ENCODE results near the gene PDLIM5. TPM values are rescaled to one million over a fixed set of nuclear protein-coding genes. Genes with fewer than 3 reads are reported as not detected.
"Not testable (repeated sequence)": the region's sequence is repeated elsewhere in the genome, so short reads cannot be mapped to it uniquely, and the experiment has no call there.

PDLIM5 gene
- total and polyA plus RNA-seq, 4 donors, result 20.4 to 93.4 (median 59.8) TPM

- TF ChIP-seq CTCF (IDR thresholded peaks at IDR 0.05; ENCODE audit: control extremely low read depth, extremely low read depth), result no peak
- no peaks in the 10 kb centered on the region for H3K9me3 ChIP-seq (ENCODE audit: control insufficient read depth in 4 of 4, insufficient read depth in 3 of 4, low read length in 3 of 4)
- H3K4me3 ChIP-seq, result no peak overlapping the region
- no peaks in the 10 kb centered on the region for H3K4me1 ChIP-seq (ENCODE audit: control insufficient read depth in 5 of 5, insufficient read depth in 5 of 5, low read length in 5 of 5)
- 71 to 84% methylated on average over 3 of the region's 3 CpGs for WGBS, 2 donors
- peaks cover 0 to 18% (median 2%) of the 10 kb centered on the region in 4 donors for H3K36me3 ChIP-seq (ENCODE audit: control insufficient read depth in 4 of 4, insufficient read depth in 4 of 4, low read length in 4 of 4)
- DNase-seq (no peak), ATAC-seq (ENCODE audit: insufficient read depth, low FRiP score) (no peak)
- no peak overlapping the region for H3K9ac ChIP-seq (ENCODE audit: insufficient read depth in 1 of 2, low read length in 2 of 2)
- H3K27ac ChIP-seq (ENCODE audit: low read depth in 1 of 2, low read length in 1 of 2), result no peak overlapping the region
- no peaks in the 10 kb centered on the region for H3K27me3 ChIP-seq (ENCODE audit: control insufficient read depth in 3 of 3, insufficient read depth in 3 of 3, low read length in 2 of 3)
Measured at GRCh38 chr4:94623126-94623911, 171.6 kb downstream of the PDLIM5 start.

- no peak for ATAC-seq (ENCODE audit: insufficient read depth, low FRiP score)
- 96 to 99% methylated on average over 3 of the region's 3 CpGs for WGBS, 2 donors
- TF ChIP-seq CTCF (IDR thresholded peaks at IDR 0.05; ENCODE audit: control extremely low read depth, extremely low read depth), result no peak
Measured at GRCh38 chr4:94626942-94627341, 175.2 kb downstream of the PDLIM5 start.

GRCh38 chr4:94629058-94629457 lies 177.3 kb downstream of the PDLIM5 start:
- not testable (repeated sequence) for DNase-seq; ATAC-seq (ENCODE audit: insufficient read depth, low FRiP score); H3K27me3 ChIP-seq (ENCODE audit: control insufficient read depth in 3 of 3, insufficient read depth in 3 of 3, low read length in 2 of 3); H3K9me3 ChIP-seq (ENCODE audit: control insufficient read depth in 4 of 4, insufficient read depth in 3 of 4, low read length in 3 of 4); H3K4me3 ChIP-seq; H3K4me1 ChIP-seq (ENCODE audit: control insufficient read depth in 5 of 5, insufficient read depth in 5 of 5, low read length in 5 of 5); H3K27ac ChIP-seq (ENCODE audit: low read depth in 1 of 2, low read length in 1 of 2); H3K9ac ChIP-seq (ENCODE audit: insufficient read depth in 1 of 2, low read length in 2 of 2)
- peaks cover 0 to 22% (median 0%) of the 10 kb centered on the region in 4 donors for H3K36me3 ChIP-seq (ENCODE audit: control insufficient read depth in 4 of 4, insufficient read depth in 4 of 4, low read length in 4 of 4)
- 98 to 99% methylated on average over 8 of the region's 8 CpGs for WGBS, 2 donors

More at GRCh38 chr4:94626942-94627341, 175.2 kb downstream of the PDLIM5 start:
- no peak overlapping the region for H3K27ac ChIP-seq (ENCODE audit: low read depth in 1 of 2, low read length in 1 of 2)
- DNase-seq, result no peak
- H3K4me3 ChIP-seq, result no peak overlapping the region
- no peaks in the 10 kb centered on the region for H3K4me1 ChIP-seq (ENCODE audit: control insufficient read depth in 5 of 5, insufficient read depth in 5 of 5, low read length in 5 of 5)
- peaks cover 0 to 15% (median under 1%) of the 10 kb centered on the region in 4 donors for H3K36me3 ChIP-seq (ENCODE audit: control insufficient read depth in 4 of 4, insufficient read depth in 4 of 4, low read length in 4 of 4)
- H3K9me3 ChIP-seq (ENCODE audit: control insufficient read depth in 4 of 4, insufficient read depth in 3 of 4, low read length in 3 of 4), result no peaks in the 10 kb centered on the region
- no peaks in the 10 kb centered on the region for H3K27me3 ChIP-seq (ENCODE audit: control insufficient read depth in 3 of 3, insufficient read depth in 3 of 3, low read length in 2 of 3)
- H3K9ac ChIP-seq (ENCODE audit: insufficient read depth in 1 of 2, low read length in 2 of 2), result no peak overlapping the region

GRCh38 chr4:94629837-94630236 lies 178.1 kb downstream of the PDLIM5 start:
- ATAC-seq (ENCODE audit: insufficient read depth, low FRiP score) (no peak), DNase-seq (no peak)
- Histone ChIP-seq H3K27me3 (ENCODE audit: control insufficient read depth in 3 of 3, insufficient read depth in 3 of 3, low read length in 2 of 3) (no peaks in the 10 kb centered on the region), H3K9me3 (ENCODE audit: control insufficient read depth in 4 of 4, insufficient read depth in 3 of 4, low read length in 3 of 4) (no peaks in the 10 kb centered on the region), H3K9ac (ENCODE audit: insufficient read depth in 1 of 2, low read length in 2 of 2) (no peak overlapping the region), H3K4me3 (no peak overlapping the region), H3K4me1 (ENCODE audit: control insufficient read depth in 5 of 5, insufficient read depth in 5 of 5, low read length in 5 of 5) (peaks cover 0 to 3% (median 0%) of the 10 kb centered on the region in 5 donors), H3K36me3 (ENCODE audit: control insufficient read depth in 4 of 4, insufficient read depth in 4 of 4, low read length in 4 of 4) (peaks cover 0 to 17% (median 0%) of the 10 kb centered on the region in 4 donors), H3K27ac (ENCODE audit: low read depth in 1 of 2, low read length in 1 of 2) (no peak overlapping the region)
- no peak for TF ChIP-seq CTCF (IDR thresholded peaks at IDR 0.05; ENCODE audit: control extremely low read depth, extremely low read depth)
- 81 to 83% methylated on average over 2 of the region's 2 CpGs for WGBS, 2 donors

Data from lung (tissue), 12 donors.